ENCODE results near the gene DYNAP. TPM values are rescaled to one million over a fixed set of nuclear protein-coding genes. Genes with fewer than 3 reads are reported as not detected.

Gene DYNAP
- total and polyA plus RNA-seq, 2 of the 13 experiments (the other 11 are each of a cell fraction or from before 2014, with no cell fraction given), result not detected

GRCh38 chr18:54608028-54608642 lies 17.1 kb downstream of the DYNAP start (continued):
- no peak for TF ChIP-seq ZZZ3 (CRISPR knock-in tag; IDR thresholded peaks at IDR 0.05; ENCODE audit: borderline replicate concordance)
- TF ChIP-seq CEBPG (CRISPR knock-in tag; IDR thresholded peaks at IDR 0.05), result no peak
- TF ChIP-seq ZNF556 (CRISPR knock-in tag; IDR thresholded peaks at IDR 0.05; ENCODE audit: borderline replicate concordance), result no peak
- TF ChIP-seq DBP (CRISPR knock-in tag; IDR thresholded peaks at IDR 0.05; ENCODE audit: not compliant biosample characterization), result no peak
- no peak for TF ChIP-seq ZNF558 (CRISPR knock-in tag; IDR thresholded peaks at IDR 0.05; ENCODE audit: borderline replicate concordance)

- ATAC-seq, result no peak
- BruUV-seq (replicated peaks), result no TSS peak
- no peaks in the 10 kb centered on the region for H3K9me3 ChIP-seq (ENCODE audit: low read length)
- no peak for DNase-seq (ENCODE audit: low spot score)
- TF ChIP-seq TCF7L2 (IDR thresholded peaks at IDR 0.05; ENCODE audit: low read depth, low read length) (no peak), MAFK (conservative IDR thresholded peaks at IDR 0.05 in 1 of 2, IDR thresholded peaks at IDR 0.05 in 1 of 2; ENCODE audit: low read length in 2 of 2) (peak; percentile 68 to 87), CREB1 (IDR thresholded peaks at IDR 0.05) (peak; percentile 56; the same call in 1 of the 2 replicates), CREB1 (CRISPR knock-in tag; IDR thresholded peaks at IDR 0.05) (no peak), MAFF (IDR thresholded peaks at IDR 0.05; ENCODE audit: low read depth, low read length) (peak; percentile 77)
- no peaks in the 10 kb centered on the region for H3K36me3 ChIP-seq (replicated peaks in 1 of 2; ENCODE audit: control insufficient read depth in 1 of 2, insufficient read depth in 2 of 2, low read length in 2 of 2)
- WGBS (ENCODE audit: low lambda C conversion rate), result 4% methylated on average over 2 of the region's 2 CpGs
- POLR2A ChIA-PET, result no interaction called here
- CTCF ChIA-PET (ENCODE audit: low intra/inter-chr PET ratio, low total read pairs), result no interaction called here
- no peaks in the 10 kb centered on the region for H3K27me3 ChIP-seq (ENCODE audit: control insufficient read depth in 1 of 2, insufficient read depth in 2 of 2, low read length in 2 of 2)
- no peak overlapping the region for H3K4me3 ChIP-seq (replicated peaks in 1 of 3; ENCODE audit: insufficient read depth in 1 of 3, low read depth in 2 of 3, low read length in 3 of 3)
- H2AFZ ChIP-seq (ENCODE audit: low read length), result no peak overlapping the region
- H3K4me1 ChIP-seq (ENCODE audit: insufficient read depth, low read length), result peaks cover 11% of the 10 kb centered on the region
- in situ Hi-C loops (cut with HindIII; ENCODE audit: extremely low pct_ligation_motif_present, low pct_unique_long_range_greater_than_20kb) (no loop called here), intact Hi-C loops (cut with micrococcal nuclease; ENCODE audit: unreplicated experiment) (no loop called here)
- no peak overlapping the region for H3K27ac ChIP-seq (ENCODE audit: extremely low read length, insufficient read depth, low read length)
- no peaks in the 10 kb centered on the region for H4K20me1 ChIP-seq (ENCODE audit: insufficient read depth, low read length)
- FAIRE-seq, result no peak
- H3K9ac ChIP-seq (ENCODE audit: insufficient read depth, low read depth, low read length), result no peak overlapping the region
- H3K79me2 ChIP-seq (ENCODE audit: insufficient read depth, low read length), result no peaks in the 10 kb centered on the region
- H3K4me2 ChIP-seq (ENCODE audit: low read depth, low read length), result no peak overlapping the region
Observed at GRCh38 chr18:54611816-54612215, 20.8 kb downstream of the DYNAP start.
